ENCODE results near the gene MYH10.
"Not testable (repeated sequence)": the region's sequence is repeated elsewhere in the genome, so short reads cannot be mapped to it uniquely, and the experiment has no call there.

The MYH10 gene

GRCh38 chr17:8542599-8543502 is 87.7 kb downstream of the MYH10 start:
- DNase-seq: peak; percentile 39

- DNase-seq: not testable (repeated sequence)
Measured at GRCh38 chr17:8539976-8540375, 90.5 kb downstream of the MYH10 start.

GRCh38 chr17:8537734-8538133 is 92.8 kb downstream of the MYH10 start:
- no peak for DNase-seq

GRCh38 chr17:8534498-8535188 is 95.9 kb downstream of the MYH10 start:
- DNase-seq: no peak

GRCh38 chr17:8532021-8532420 is 98.5 kb downstream of the MYH10 start:
- DNase-seq: no peak

DNA sequence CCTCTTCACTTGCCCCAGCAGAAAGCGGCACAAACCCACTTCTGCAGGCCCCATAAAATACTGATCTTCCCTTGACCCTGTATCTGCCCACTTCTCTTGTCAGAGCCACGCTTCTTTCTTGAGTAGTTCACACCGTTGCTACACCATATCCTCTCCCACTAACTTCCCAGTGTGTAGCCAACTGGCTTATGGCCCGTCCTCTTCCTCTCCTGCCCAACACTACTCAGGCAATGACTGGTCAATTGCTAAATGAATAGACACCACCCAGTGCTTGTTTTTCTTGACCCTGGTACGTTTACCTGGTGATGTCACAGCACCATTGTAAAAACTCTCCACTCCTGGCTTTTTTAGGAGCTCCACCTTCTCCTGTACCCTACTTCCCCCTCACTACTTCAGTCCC is 107.9 kb downstream of the MYH10 start:
- DNase-seq: no peak

DNA sequence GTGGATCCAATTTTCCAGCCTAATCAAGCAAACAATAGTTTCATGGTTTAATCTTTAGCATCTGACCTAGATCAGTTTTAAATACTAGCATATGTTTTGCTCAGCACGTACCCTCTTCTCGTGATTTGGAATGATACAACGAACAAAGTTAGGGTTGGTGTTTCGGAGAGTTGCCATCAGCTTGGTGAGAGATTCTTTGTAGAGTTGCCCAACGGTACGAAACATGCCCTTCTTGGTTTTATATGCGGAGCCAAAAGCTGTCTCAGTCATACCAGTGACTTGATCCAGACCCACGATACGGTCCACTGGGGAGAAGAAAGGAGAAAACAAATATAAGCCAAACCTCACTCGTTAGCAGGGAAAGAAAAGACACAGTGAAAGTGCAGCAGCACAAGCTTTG is 109.5 kb downstream of the MYH10 start:
- no peak for DNase-seq

- no peak for DNase-seq
Measured at GRCh38 chr17:8518850-8519249, 111.7 kb downstream of the MYH10 start.

GRCh38 chr17:8518326-8518725 is 112.2 kb downstream of the MYH10 start:
- DNase-seq: no peak

- no peak for DNase-seq
Measured at GRCh38 chr17:8514801-8515200, 115.7 kb downstream of the MYH10 start.

DNA sequence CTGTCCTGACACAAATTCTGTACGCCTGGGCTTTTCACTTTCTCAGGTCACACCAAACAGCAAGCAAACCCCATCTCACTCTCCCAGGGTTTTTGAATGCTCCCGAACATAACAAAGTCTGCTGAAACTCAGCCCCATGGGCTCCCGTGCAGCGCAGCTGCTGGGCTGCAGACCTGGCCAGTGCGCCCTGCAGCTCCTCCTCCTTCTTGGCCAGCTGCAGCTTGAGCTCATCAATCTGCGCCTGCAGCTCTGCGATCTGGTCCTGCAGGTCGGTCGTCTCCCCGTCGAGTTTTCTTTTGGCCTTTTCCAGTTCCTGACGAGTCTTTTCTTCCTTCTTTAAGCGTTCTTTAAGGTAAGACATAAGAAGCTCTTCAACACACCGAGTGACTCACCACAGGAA is 124.4 kb downstream of the MYH10 start:
- DNase-seq: no peak

- DNase-seq: no peak
Measured at GRCh38 chr17:8504460-8505207, 125.9 kb downstream of the MYH10 start.

- no peak for DNase-seq
Measured at GRCh38 chr17:8503807-8504206, 126.7 kb downstream of the MYH10 start.

GRCh38 chr17:8503368-8503767 is 127.2 kb downstream of the MYH10 start:
- DNase-seq: no peak

DNA sequence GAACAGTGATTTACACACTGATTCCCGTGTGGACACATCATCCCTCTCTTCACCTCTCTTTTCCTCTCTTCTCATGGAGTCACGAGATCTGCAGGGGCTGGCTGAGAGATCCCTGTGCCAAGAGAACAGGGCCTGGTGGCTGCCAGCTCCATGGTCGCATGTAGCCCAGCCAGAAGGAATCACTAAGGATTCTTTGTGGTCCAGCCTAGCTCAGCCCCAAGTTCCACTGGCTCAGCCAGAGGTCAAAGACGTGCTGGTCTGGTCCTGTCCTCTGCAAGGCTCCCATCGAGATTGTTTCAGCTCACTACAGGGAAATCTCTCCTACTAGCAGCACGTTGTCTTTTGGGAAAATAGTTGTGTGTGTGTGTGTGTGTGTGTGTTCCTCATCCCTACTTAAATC is 128.4 kb downstream of the MYH10 start:
- no peak for DNase-seq

GRCh38 chr17:8500609-8501008 is 129.9 kb downstream of the MYH10 start:
- no peak for DNase-seq

GRCh38 chr17:8499614-8500013 is 130.9 kb downstream of the MYH10 start:
- no peak for DNase-seq

- no peak for DNase-seq
Measured at GRCh38 chr17:8499171-8499570, 131.4 kb downstream of the MYH10 start.

GRCh38 chr17:8496081-8496480 is 134.4 kb downstream of the MYH10 start:
- DNase-seq: no peak

- no peak for DNase-seq
Measured at GRCh38 chr17:8494506-8495111, 135.9 kb downstream of the MYH10 start.

- no peak for DNase-seq
Measured at GRCh38 chr17:8494021-8494420, 136.5 kb downstream of the MYH10 start.

DNA sequence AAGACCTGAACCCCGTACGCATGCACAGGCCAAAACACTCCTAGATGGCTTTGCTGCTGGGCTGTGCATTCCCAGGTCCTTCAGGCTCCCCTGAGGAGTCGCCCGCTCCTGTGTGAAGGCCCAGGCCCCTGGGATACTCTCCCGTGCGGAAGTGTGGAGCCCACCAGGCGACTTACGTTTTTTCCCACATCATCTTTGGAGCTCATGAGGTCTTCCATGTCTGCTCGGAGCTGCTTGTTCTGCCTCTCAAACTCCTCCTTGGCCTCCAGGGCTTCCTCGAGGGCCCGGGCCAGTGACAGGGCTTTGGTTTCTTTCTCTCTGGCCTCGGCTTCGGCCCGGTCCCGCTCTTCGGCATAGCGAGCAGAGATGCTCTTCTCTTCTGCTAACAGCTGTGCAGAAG is 138.4 kb downstream of the MYH10 start:
- DNase-seq: no peak

All from suppressor macrophage treated with lipopolysaccharide for 4 hours (primary cell).